WTC11 (cell line): Measurements from ENCODE around the gene STYK1. TPM values are rescaled to one million over a fixed set of nuclear protein-coding genes. Genes with fewer than 3 reads are reported as not detected.

Source experiments
- ATAC-seq: fragments of 200-7000 bp; cut with Tn5 transposase; 2 replicates; pipeline ENCODE4 v1.10.0; 2021; ENCODE audit warnings: mild to moderate bottlenecking, moderate library complexity
- CTCF ChIA-PET: fragments of 300-600 bp; sonication (Branson Sonifier 250); formaldehyde crosslinking; loops from one replicate; lab custom pipeline; 2021; ENCODE audit warnings: antibody characterized with exemption; lab: Charles Lee
- POLR2A ChIA-PET: fragments of 350-600 bp; sonication (Branson Sonifier 250); formaldehyde crosslinking; loops from one replicate; lab custom pipeline; 2021; ENCODE audit warnings: antibody characterized with exemption; lab: Charles Lee
- DNase-seq: peaks from one replicate; pipeline ENCODE4 v3.0.0; 2021; ENCODE audit warnings: low spot score
- H3K27ac Mint-ChIP-seq: 2 replicates; pipeline ENCODE4 v1.8.0; 2021; ENCODE audit warnings: mixed read lengths
- H3K27me3 Mint-ChIP-seq: 2 replicates; pipeline ENCODE4 v1.8.0; 2021; ENCODE audit warnings: low read depth, mild to moderate bottlenecking, moderate library complexity, mixed read lengths
- H3K36me3 Mint-ChIP-seq: 2 replicates; pipeline ENCODE4 v1.8.0; 2021; ENCODE audit warnings: mixed read lengths
- H3K4me1 Mint-ChIP-seq: 2 replicates; pipeline ENCODE4 v1.8.0; 2022; ENCODE audit warnings: mixed read lengths
- H3K4me3 Mint-ChIP-seq: 2 replicates; pipeline ENCODE4 v1.8.0; 2021; ENCODE audit warnings: mild to moderate bottlenecking, moderate library complexity, mixed read lengths
- H3K9me3 Mint-ChIP-seq: 2 replicates; pipeline ENCODE4 v1.8.0; 2021; ENCODE audit warnings: mixed read lengths
- ATF2 ChIP-seq: sonication (generic); formaldehyde crosslinking; IDR thresholded peaks from 2 replicates; pipeline ENCODE4 v1.8.1; 2022; ENCODE audit warnings: low read depth, missing genetic modification reagents, borderline replicate concordance
- CBFB ChIP-seq: sonication (generic); formaldehyde crosslinking; IDR thresholded peaks from 2 replicates; pipeline ENCODE4 v1.8.1; 2022; ENCODE audit warnings: mild to moderate bottlenecking, low read depth, missing genetic modification reagents
- CREM ChIP-seq: sonication (generic); formaldehyde crosslinking; IDR thresholded peaks from 2 replicates; pipeline ENCODE4 v1.8.1; 2022; ENCODE audit warnings: mild to moderate bottlenecking, missing genetic modification reagents, moderate library complexity
- CTCF ChIP-seq: fragments of 200-600 bp; IDR thresholded peaks from 2 replicates; pipeline ENCODE4 v1.8.0; 2022; ENCODE audit warnings: antibody characterized with exemption
- FOXK1 ChIP-seq: sonication (generic); formaldehyde crosslinking; IDR thresholded peaks from 2 replicates; pipeline ENCODE4 v1.8.0; 2022; ENCODE audit warnings: mild to moderate bottlenecking, moderate library complexity, missing genetic modification reagents
- FOXP1 ChIP-seq: sonication (generic); formaldehyde crosslinking; IDR thresholded peaks from 2 replicates; pipeline ENCODE4 v1.8.0; 2022; ENCODE audit warnings: missing genetic modification reagents, mild to moderate bottlenecking, moderate library complexity, borderline replicate concordance
- GTF2I ChIP-seq: fragments of 250-450 bp; sonication (Bioruptor Pico); conservative IDR thresholded peaks from 2 replicates; pipeline ENCODE4 v1.4.0; 2021; ENCODE audit warnings: mild to moderate bottlenecking
- HMGXB4 ChIP-seq: sonication (generic); formaldehyde crosslinking; IDR thresholded peaks from 2 replicates; pipeline ENCODE4 v1.8.1; 2023; ENCODE audit warnings: mild to moderate bottlenecking, moderate library complexity, missing genetic modification reagents
- IRF1 ChIP-seq: sonication (generic); formaldehyde crosslinking; IDR thresholded peaks from 2 replicates; pipeline ENCODE4 v1.8.0; 2023; ENCODE audit warnings: missing genetic modification reagents
- IRF2 ChIP-seq: sonication (generic); formaldehyde crosslinking; IDR thresholded peaks from 2 replicates; pipeline ENCODE4 v1.8.0; 2022; ENCODE audit warnings: low read depth, missing genetic modification reagents, borderline replicate concordance
- JAZF1 ChIP-seq: fragments of 250-450 bp; sonication (Bioruptor Pico); IDR thresholded peaks from 2 replicates; pipeline ENCODE4 v1.9.0; 2021; ENCODE audit warnings: moderate library complexity, mild to moderate bottlenecking, inconsistent platforms
- KAT7 ChIP-seq: sonication (generic); formaldehyde crosslinking; IDR thresholded peaks from 2 replicates; pipeline ENCODE4 v1.8.1; 2023; ENCODE audit warnings: missing genetic modification reagents, mild to moderate bottlenecking, borderline replicate concordance
- NFE2L1 ChIP-seq: sonication (generic); formaldehyde crosslinking; IDR thresholded peaks from 2 replicates; pipeline ENCODE4 v1.8.1; 2023; ENCODE audit warnings: missing genetic modification reagents
- NFYB ChIP-seq: sonication (generic); formaldehyde crosslinking; conservative IDR thresholded peaks from 2 replicates; pipeline ENCODE4 v1.8.0; 2022; ENCODE audit warnings: low read depth, missing genetic modification reagents
- RELA ChIP-seq: sonication (generic); formaldehyde crosslinking; IDR thresholded peaks from 2 replicates; pipeline ENCODE4 v1.8.1; 2022; ENCODE audit warnings: missing genetic modification reagents, mild to moderate bottlenecking, borderline replicate concordance
- RORB ChIP-seq: fragments of 250-450 bp; sonication (Bioruptor Pico); IDR thresholded peaks from 2 replicates; pipeline ENCODE4 v1.9.0; 2021; ENCODE audit warnings: mild to moderate bottlenecking
- SOX15 ChIP-seq: fragments of 250-450 bp; sonication (Bioruptor Pico); IDR thresholded peaks from 2 replicates; pipeline ENCODE4 v1.9.0; 2021; ENCODE audit warnings: mild to moderate bottlenecking
- STAT6 ChIP-seq: sonication (generic); formaldehyde crosslinking; conservative IDR thresholded peaks from 2 replicates; pipeline ENCODE4 v1.8.1; 2023; ENCODE audit warnings: mild to moderate bottlenecking, low read depth, missing genetic modification reagents, moderate library complexity
- TP53 ChIP-seq: sonication (generic); formaldehyde crosslinking; IDR thresholded peaks from 2 replicates; pipeline ENCODE4 v1.8.1; 2023; ENCODE audit warnings: mild to moderate bottlenecking, missing genetic modification reagents
- ZNF263 ChIP-seq: sonication (generic); formaldehyde crosslinking; IDR thresholded peaks from 2 replicates; pipeline ENCODE4 v1.8.1; 2022; ENCODE audit warnings: low read depth, mild to moderate bottlenecking, moderate library complexity, missing genetic modification reagents
- ZNF317 ChIP-seq: sonication (generic); formaldehyde crosslinking; IDR thresholded peaks from 2 replicates; pipeline ENCODE4 v1.8.1; 2023; ENCODE audit warnings: low read depth, mild to moderate bottlenecking, moderate library complexity, missing genetic modification reagents, borderline replicate concordance
- ZNF396 ChIP-seq: fragments of 250-450 bp; sonication (Bioruptor Pico); IDR thresholded peaks from 2 replicates; pipeline ENCODE4 v1.8.0; 2021; ENCODE audit warnings: mild to moderate bottlenecking, moderate library complexity, borderline replicate concordance
- ZNF423 ChIP-seq: fragments of 250-450 bp; sonication (Bioruptor Pico); IDR thresholded peaks from 2 replicates; pipeline ENCODE4 v2.1.2; 2022; ENCODE audit warnings: mild to moderate bottlenecking, moderate library complexity
- ZSCAN18 ChIP-seq: fragments of 250-450 bp; sonication (Bioruptor Pico); IDR thresholded peaks from 2 replicates; pipeline ENCODE4 v2.1.2; 2022; ENCODE audit warnings: mild to moderate bottlenecking, moderate library complexity
- total RNA-seq: library from RNA; stranded (reverse); gene quantifications from 3 replicates; pipeline ENCODE4 v1.2.3, GENCODE V29; 2021

STYK1 gene
- total RNA-seq, 1 experiment from 2014 or later = 1.6 TPM

GRCh38 chr12:10600988-10601387 is 72.9 kb downstream of the STYK1 start:
- no peaks in the 10 kb centered on the region for H3K9me3 Mint-ChIP-seq

GRCh38 chr12:10595881-10596280 is 78.0 kb downstream of the STYK1 start:
- no peak for DNase-seq
- Mint-ChIP-seq H3K4me3 (no peak overlapping the region), H3K4me1 (no peaks in the 10 kb centered on the region), H3K27ac (no peak overlapping the region), H3K27me3 (no peaks in the 10 kb centered on the region), H3K9me3 (no peaks in the 10 kb centered on the region), H3K36me3 (peaks cover 5% of the 10 kb centered on the region; the same call in 1 of the 2 replicates)
- ChIA-PET CTCF (no interaction called here), POLR2A (no interaction called here)
- no peak for TF ChIP-seq GTF2I (CRISPR knock-in tag)
- no peak for TF ChIP-seq NFYB
- TF ChIP-seq ATF2 (CRISPR knock-in tag) = no peak
- TF ChIP-seq ZNF423 (CRISPR knock-in tag) = no peak
- TF ChIP-seq CBFB (CRISPR knock-in tag) = no peak
- TF ChIP-seq SOX15 (CRISPR knock-in tag) = no peak
- no peak for TF ChIP-seq JAZF1 (CRISPR knock-in tag)
- TF ChIP-seq IRF2 (CRISPR knock-in tag) = no peak
- ATAC-seq = no peak

More at GRCh38 chr12:10600988-10601387, 72.9 kb downstream of the STYK1 start:
- TF ChIP-seq CREM (CRISPR knock-in tag) (no peak), FOXK1 (no peak), KAT7 (CRISPR knock-in tag) (no peak), IRF1 (CRISPR knock-in tag) (no peak), TP53 (CRISPR knock-in tag) (no peak), ZNF263 (CRISPR knock-in tag) (no peak), ZNF396 (CRISPR knock-in tag) (no peak)
- TF ChIP-seq, all 79 proteins: peak for 0
- POLR2A ChIA-PET = no interaction called here
- no peak for DNase-seq
- peaks cover 19% of the 10 kb centered on the region for H3K36me3 Mint-ChIP-seq
- no peaks in the 10 kb centered on the region for H3K27me3 Mint-ChIP-seq
- no peak overlapping the region for H3K4me3 Mint-ChIP-seq
- CTCF ChIA-PET = no interaction called here
- no peak overlapping the region for H3K27ac Mint-ChIP-seq
- no peak for ATAC-seq
- no peaks in the 10 kb centered on the region for H3K4me1 Mint-ChIP-seq

- DNase-seq (no peak), ATAC-seq (no peak)
- TF ChIP-seq STAT6 (CRISPR knock-in tag) (no peak), FOXP1 (CRISPR knock-in tag) (no peak), ZSCAN18 (no peak), HMGXB4 (CRISPR knock-in tag) (no peak), ZNF317 (CRISPR knock-in tag) (no peak), NFE2L1 (no peak), RORB (CRISPR knock-in tag) (no peak), RELA (CRISPR knock-in tag) (no peak), CTCF (no peak)
- H3K9me3 Mint-ChIP-seq = no peaks in the 10 kb centered on the region
- H3K4me3 Mint-ChIP-seq = no peak overlapping the region
- CTCF ChIA-PET = no interaction called here
- peaks cover 6% of the 10 kb centered on the region for H3K36me3 Mint-ChIP-seq
- POLR2A ChIA-PET = no interaction called here
- no peaks in the 10 kb centered on the region for H3K27me3 Mint-ChIP-seq
- H3K27ac Mint-ChIP-seq = no peak overlapping the region
- no peaks in the 10 kb centered on the region for H3K4me1 Mint-ChIP-seq
These were observed 82.9 kb downstream of the STYK1 start for GRCh38 chr12:10590966-10591365.
